ENCODE data around the gene C9orf72. TPM values are rescaled to one million over a fixed set of nuclear protein-coding genes. Genes with fewer than 3 reads are reported as not detected.

C9orf72 gene
- total RNA-seq, 1 experiment from 2014 or later: 4.9 TPM

GRCh38 chr9:27590651-27591050 lies 17.4 kb upstream of the C9orf72 start:
- ChIA-PET CTCF (no interaction called here), POLR2A (ENCODE audit: unreplicated experiment) (no interaction called here)
- H3K9me3 ChIP-seq (ENCODE audit: insufficient read depth, low read depth): peaks cover 2% of the 10 kb centered on the region; the same call in 1 of the 2 replicates
- no peak overlapping the region for H3K4me3 ChIP-seq
- H2AFZ ChIP-seq: no peak overlapping the region
- H3F3A ChIP-seq (ENCODE audit: insufficient read depth, low read depth): no peaks in the 10 kb centered on the region
- H3K4me2 ChIP-seq: no peak overlapping the region
- no peaks in the 10 kb centered on the region for H3K36me3 ChIP-seq (ENCODE audit: low read depth)
- no peaks in the 10 kb centered on the region for H4K20me1 ChIP-seq (ENCODE audit: insufficient read depth)
- intact Hi-C loops (cut with micrococcal nuclease; ENCODE audit: unreplicated experiment): no loop called here
- H3K27ac ChIP-seq: no peak overlapping the region
- H3K9me2 ChIP-seq (ENCODE audit: insufficient read depth): no peaks in the 10 kb centered on the region
- TF ChIP-seq, protein P1, sequence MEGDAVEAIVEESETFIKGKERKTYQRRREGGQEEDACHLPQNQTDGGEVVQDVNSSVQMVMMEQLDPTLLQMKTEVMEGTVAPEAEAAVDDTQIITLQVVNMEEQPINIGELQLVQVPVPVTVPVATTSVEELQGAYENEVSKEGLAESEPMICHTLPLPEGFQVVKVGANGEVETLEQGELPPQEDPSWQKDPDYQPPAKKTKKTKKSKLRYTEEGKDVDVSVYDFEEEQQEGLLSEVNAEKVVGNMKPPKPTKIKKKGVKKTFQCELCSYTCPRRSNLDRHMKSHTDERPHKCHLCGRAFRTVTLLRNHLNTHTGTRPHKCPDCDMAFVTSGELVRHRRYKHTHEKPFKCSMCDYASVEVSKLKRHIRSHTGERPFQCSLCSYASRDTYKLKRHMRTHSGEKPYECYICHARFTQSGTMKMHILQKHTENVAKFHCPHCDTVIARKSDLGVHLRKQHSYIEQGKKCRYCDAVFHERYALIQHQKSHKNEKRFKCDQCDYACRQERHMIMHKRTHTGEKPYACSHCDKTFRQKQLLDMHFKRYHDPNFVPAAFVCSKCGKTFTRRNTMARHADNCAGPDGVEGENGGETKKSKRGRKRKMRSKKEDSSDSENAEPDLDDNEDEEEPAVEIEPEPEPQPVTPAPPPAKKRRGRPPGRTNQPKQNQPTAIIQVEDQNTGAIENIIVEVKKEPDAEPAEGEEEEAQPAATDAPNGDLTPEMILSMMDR (conservative IDR thresholded peaks at IDR 0.05): no peak
- TF ChIP-seq EZH2 (IDR thresholded peaks at IDR 0.05; ENCODE audit: low read depth): no peak
- no peaks in the 10 kb centered on the region for H3K79me2 ChIP-seq (ENCODE audit: low read depth)
- no TSS peak for BruUV-seq (replicated peaks)
- no peaks in the 10 kb centered on the region for H3K4me1 ChIP-seq (replicated peaks; ENCODE audit: insufficient read depth)
- no peak for DNase-seq
- H3K27me3 ChIP-seq (ENCODE audit: insufficient read depth, low read depth): no peaks in the 10 kb centered on the region

DNA sequence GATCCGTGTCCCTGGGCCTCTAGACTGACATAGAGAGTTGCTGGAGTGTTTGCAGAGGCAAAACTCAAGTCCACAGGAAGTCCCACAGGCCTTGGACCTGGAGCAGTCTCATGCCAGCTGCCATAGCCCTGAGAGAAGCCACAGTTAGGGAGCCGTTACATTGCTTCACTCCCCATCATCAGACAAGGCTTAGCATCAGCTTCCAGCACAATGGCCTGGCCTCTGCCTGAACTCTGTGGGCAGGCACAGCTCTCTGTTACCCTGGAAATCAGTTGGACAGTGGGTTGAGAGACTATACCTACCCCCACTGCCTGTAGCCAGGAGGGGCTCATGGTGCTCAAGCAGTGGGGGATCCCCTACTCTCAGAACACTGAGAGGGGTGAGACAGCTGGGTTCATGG lies 16.2 kb upstream of the C9orf72 start:
- Histone ChIP-seq H3K4me3 (no peak overlapping the region), H3K4me1 (replicated peaks; ENCODE audit: insufficient read depth) (no peaks in the 10 kb centered on the region), H3K27ac (no peak overlapping the region), H3K4me2 (no peak overlapping the region), H3F3A (ENCODE audit: insufficient read depth, low read depth) (no peaks in the 10 kb centered on the region), H3K27me3 (ENCODE audit: insufficient read depth, low read depth) (no peaks in the 10 kb centered on the region), H3K36me3 (ENCODE audit: low read depth) (no peaks in the 10 kb centered on the region), H3K79me2 (ENCODE audit: low read depth) (no peaks in the 10 kb centered on the region), H2AFZ (no peak overlapping the region), H3K9me2 (ENCODE audit: insufficient read depth) (no peaks in the 10 kb centered on the region), H3K9me3 (ENCODE audit: insufficient read depth, low read depth) (peaks cover 2% of the 10 kb centered on the region; the same call in 1 of the 2 replicates), H4K20me1 (ENCODE audit: insufficient read depth) (no peaks in the 10 kb centered on the region)
- ChIA-PET POLR2A (ENCODE audit: unreplicated experiment) (no interaction called here), CTCF (no interaction called here)
- intact Hi-C loops (cut with micrococcal nuclease; ENCODE audit: unreplicated experiment): no loop called here
- no TSS peak for BruUV-seq (replicated peaks)
- DNase-seq: no peak
- TF ChIP-seq, protein P1 (conservative IDR thresholded peaks at IDR 0.05): no peak
- TF ChIP-seq EZH2 (IDR thresholded peaks at IDR 0.05; ENCODE audit: low read depth): no peak

DNA sequence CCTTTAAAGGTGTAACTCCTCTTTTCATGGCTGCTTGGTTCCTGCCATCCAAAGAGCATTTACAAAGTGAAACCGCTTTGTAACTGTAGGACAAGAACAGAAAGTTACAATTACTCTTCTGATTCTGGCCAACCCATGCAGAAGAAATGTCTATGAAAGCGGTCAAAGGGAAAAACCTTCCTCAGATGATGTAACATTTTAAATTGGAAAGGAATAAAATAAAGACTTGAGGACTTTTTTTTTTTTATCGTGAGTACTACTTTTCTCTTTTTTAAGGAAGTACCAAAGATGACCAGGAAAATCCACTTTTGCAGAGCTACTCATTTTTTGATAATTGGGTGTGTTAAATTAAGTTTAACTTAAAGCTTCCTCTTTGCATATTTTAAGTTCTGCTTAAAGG lies 13.0 kb upstream of the C9orf72 start:
- no peak for TF ChIP-seq EZH2 (IDR thresholded peaks at IDR 0.05; ENCODE audit: low read depth)
- Histone ChIP-seq H3K4me2 (peak overlapping the region; percentile 19; the same call in 1 of the 2 replicates), H3K9me3 (ENCODE audit: insufficient read depth, low read depth) (no peaks in the 10 kb centered on the region), H4K20me1 (ENCODE audit: insufficient read depth) (no peaks in the 10 kb centered on the region), H3K27ac (no peak overlapping the region), H3K36me3 (ENCODE audit: low read depth) (no peaks in the 10 kb centered on the region), H2AFZ (no peak overlapping the region), H3K9me2 (ENCODE audit: insufficient read depth) (no peaks in the 10 kb centered on the region), H3K79me2 (ENCODE audit: low read depth) (no peaks in the 10 kb centered on the region), H3K27me3 (ENCODE audit: insufficient read depth, low read depth) (no peaks in the 10 kb centered on the region), H3K4me3 (no peak overlapping the region), H3F3A (ENCODE audit: insufficient read depth, low read depth) (no peaks in the 10 kb centered on the region), H3K4me1 (replicated peaks; ENCODE audit: insufficient read depth) (no peaks in the 10 kb centered on the region)
- DNase-seq: no peak
- intact Hi-C loops (cut with micrococcal nuclease; ENCODE audit: unreplicated experiment): no loop called here
- no TSS peak for BruUV-seq (replicated peaks)
- CTCF ChIA-PET: no interaction called here
- POLR2A ChIA-PET (ENCODE audit: unreplicated experiment): no interaction called here

DNA sequence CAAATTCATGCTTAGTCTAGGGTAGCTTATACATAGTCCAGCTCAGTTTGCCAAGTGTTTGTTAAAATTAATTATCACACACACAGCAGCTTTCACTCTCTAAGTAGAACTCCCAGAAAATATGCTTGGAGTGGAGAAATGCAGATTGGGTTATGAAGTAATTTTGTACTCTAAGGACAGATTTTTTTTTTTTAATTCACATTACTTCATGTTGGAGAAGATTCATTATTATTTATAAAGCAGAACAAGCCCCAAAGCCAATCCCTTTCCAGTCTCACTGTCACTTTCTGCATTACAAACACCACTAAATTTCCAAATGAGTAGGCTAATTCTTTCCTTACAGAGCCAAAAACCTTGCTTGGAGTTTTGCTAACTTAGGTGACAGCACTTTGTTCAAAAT lies 11.7 kb upstream of the C9orf72 start:
- Histone ChIP-seq H2AFZ (no peak overlapping the region), H3K9me2 (ENCODE audit: insufficient read depth) (no peaks in the 10 kb centered on the region), H3K4me1 (replicated peaks; ENCODE audit: insufficient read depth) (no peaks in the 10 kb centered on the region), H3K79me2 (ENCODE audit: low read depth) (no peaks in the 10 kb centered on the region), H3K27me3 (ENCODE audit: insufficient read depth, low read depth) (no peaks in the 10 kb centered on the region), H3K9me3 (ENCODE audit: insufficient read depth, low read depth) (no peaks in the 10 kb centered on the region), H3F3A (ENCODE audit: insufficient read depth, low read depth) (no peaks in the 10 kb centered on the region), H3K27ac (no peak overlapping the region), H3K4me3 (no peak overlapping the region), H3K36me3 (ENCODE audit: low read depth) (no peaks in the 10 kb centered on the region), H4K20me1 (ENCODE audit: insufficient read depth) (no peaks in the 10 kb centered on the region), H3K4me2 (no peak overlapping the region)
- intact Hi-C loops (cut with micrococcal nuclease; ENCODE audit: unreplicated experiment): no loop called here
- DNase-seq: no peak
- no peak for TF ChIP-seq EZH2 (IDR thresholded peaks at IDR 0.05; ENCODE audit: low read depth)
- TF ChIP-seq, protein P1 (conservative IDR thresholded peaks at IDR 0.05): no peak
- BruUV-seq (replicated peaks): no TSS peak
- POLR2A ChIA-PET (ENCODE audit: unreplicated experiment): no interaction called here
- CTCF ChIA-PET: no interaction called here
